HEK293 (cell line): ENCODE measurements around the gene PKMYT1.

Source experiments
- KLF1 ChIP-seq: fragments of 450-650 bp; formaldehyde crosslinking; IDR thresholded peaks from 2 replicates; pipeline ENCODE4 v1.5.1; 2016; ENCODE audit warnings: missing biosample characterization, missing genetic modification characterization
- ZNF274 ChIP-seq, 2 experiments: fragments of 200-500 bp in 1 of 2; fragments of 450-650 bp in 1 of 2; sonication (Bioruptor generic) in 1 of 2; formaldehyde crosslinking in 1 of 2; IDR thresholded peaks; 2 replicates each; pipeline versions ENCODE4 v1.5.1 to v1.6.1; 2014 to 2016; ENCODE audit warnings: borderline replicate concordance in 1 of 2, inconsistent platforms in 1 of 2, low read length in 1 of 2, missing biosample characterization in 1 of 2, missing genetic modification characterization in 1 of 2
- ZNF302 ChIP-seq: fragments of 450-650 bp; formaldehyde crosslinking; IDR thresholded peaks from 2 replicates; pipeline ENCODE4 v1.5.1; 2016; ENCODE audit warnings: missing biosample characterization, missing genetic modification characterization, low read depth
- TF ChIP-seq, protein P1 (sequence below): fragments of 450-650 bp; formaldehyde crosslinking; IDR thresholded peaks from 2 replicates; pipeline ENCODE4 v1.5.1; 2016; ENCODE audit warnings: missing biosample characterization, missing genetic modification characterization

- TF ChIP-seq KLF1 (tag by site-specific recombination) = no peak
- TF ChIP-seq ZNF274 (IDR thresholded peaks at IDR 0.05; ENCODE audit: low read length) = no peak
- TF ChIP-seq ZNF274 (tag by site-specific recombination; IDR thresholded peaks at IDR 0.05; ENCODE audit: borderline replicate concordance) = no peak
- TF ChIP-seq ZNF302 (tag by site-specific recombination) = no peak
- TF ChIP-seq, protein P1, sequence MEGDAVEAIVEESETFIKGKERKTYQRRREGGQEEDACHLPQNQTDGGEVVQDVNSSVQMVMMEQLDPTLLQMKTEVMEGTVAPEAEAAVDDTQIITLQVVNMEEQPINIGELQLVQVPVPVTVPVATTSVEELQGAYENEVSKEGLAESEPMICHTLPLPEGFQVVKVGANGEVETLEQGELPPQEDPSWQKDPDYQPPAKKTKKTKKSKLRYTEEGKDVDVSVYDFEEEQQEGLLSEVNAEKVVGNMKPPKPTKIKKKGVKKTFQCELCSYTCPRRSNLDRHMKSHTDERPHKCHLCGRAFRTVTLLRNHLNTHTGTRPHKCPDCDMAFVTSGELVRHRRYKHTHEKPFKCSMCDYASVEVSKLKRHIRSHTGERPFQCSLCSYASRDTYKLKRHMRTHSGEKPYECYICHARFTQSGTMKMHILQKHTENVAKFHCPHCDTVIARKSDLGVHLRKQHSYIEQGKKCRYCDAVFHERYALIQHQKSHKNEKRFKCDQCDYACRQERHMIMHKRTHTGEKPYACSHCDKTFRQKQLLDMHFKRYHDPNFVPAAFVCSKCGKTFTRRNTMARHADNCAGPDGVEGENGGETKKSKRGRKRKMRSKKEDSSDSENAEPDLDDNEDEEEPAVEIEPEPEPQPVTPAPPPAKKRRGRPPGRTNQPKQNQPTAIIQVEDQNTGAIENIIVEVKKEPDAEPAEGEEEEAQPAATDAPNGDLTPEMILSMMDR = no peak
Observed at GRCh38 chr16:2988590-2989099, 8.4 kb upstream of the PKMYT1 start.
